ENCODE data around the gene RPEL1. TPM values are rescaled to one million over a fixed set of nuclear protein-coding genes. Genes with fewer than 3 reads are reported as not detected.

The RPEL1 gene
- total RNA-seq, 4 donors from 2014 or later = not detected

DNA sequence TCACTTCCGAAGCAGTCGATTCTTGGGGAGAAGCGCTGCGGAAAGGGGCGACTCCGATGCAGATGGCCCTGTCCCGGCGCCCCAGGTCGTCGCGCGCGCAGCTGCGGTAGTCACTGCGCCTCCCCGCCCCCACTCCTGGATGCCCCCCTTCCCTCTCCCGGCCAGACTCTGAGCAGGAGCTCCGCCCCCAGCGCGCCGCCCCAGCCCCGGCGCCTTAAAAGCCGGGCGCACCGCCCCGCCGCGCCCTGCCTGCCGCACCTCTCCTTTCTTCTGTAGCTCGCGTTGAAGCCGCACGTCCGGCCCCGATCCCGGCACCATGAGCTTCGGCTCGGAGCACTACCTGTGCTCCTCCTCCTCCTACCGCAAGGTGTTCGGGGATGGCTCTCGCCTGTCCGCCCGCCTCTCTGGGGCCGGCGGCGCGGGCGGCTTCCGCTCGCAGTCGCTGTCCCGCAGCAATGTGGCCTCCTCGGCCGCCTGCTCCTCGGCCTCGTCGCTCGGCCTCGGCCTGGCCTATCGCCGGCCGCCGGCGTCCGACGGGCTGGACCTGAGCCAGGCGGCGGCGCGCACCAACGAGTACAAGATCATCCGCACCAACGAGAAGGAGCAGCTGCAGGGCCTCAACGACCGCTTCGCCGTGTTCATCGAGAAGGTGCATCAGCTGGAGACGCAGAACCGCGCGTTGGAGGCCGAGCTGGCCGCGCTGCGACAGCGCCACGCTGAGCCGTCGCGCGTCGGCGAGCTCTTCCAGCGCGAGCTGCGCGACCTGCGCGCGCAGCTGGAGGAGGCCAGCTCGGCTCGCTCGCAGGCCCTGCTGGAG lies 31.4 kb downstream of the RPEL1 start, which contains the start of gene INA:
Gene INA, plus strand, starts transcription at position 243 of the 817 bp plus-strand sequence. Its CDS starts 74 bp downstream, at position 317.
- 0% methylated on average over 5 to 32 of the region's 105 CpGs for WGBS, 2 donors
- intact Hi-C loops (cut with DNase I) = no loop called here
- H3K27ac ChIP-seq = no peak within 1 kb of the TSS
- peak; percentile 16 to 18 for DNase-seq
- H3K4me3 ChIP-seq (replicated peaks in 1 of 3) = peak within 1 kb of the TSS in 1 of 3 donors; percentile 2
- no peaks in the 10 kb centered on the region for H3K9me3 ChIP-seq
- no peak for TF ChIP-seq POLR2A (IDR thresholded peaks at IDR 0.05)
- TF ChIP-seq, protein P1, sequence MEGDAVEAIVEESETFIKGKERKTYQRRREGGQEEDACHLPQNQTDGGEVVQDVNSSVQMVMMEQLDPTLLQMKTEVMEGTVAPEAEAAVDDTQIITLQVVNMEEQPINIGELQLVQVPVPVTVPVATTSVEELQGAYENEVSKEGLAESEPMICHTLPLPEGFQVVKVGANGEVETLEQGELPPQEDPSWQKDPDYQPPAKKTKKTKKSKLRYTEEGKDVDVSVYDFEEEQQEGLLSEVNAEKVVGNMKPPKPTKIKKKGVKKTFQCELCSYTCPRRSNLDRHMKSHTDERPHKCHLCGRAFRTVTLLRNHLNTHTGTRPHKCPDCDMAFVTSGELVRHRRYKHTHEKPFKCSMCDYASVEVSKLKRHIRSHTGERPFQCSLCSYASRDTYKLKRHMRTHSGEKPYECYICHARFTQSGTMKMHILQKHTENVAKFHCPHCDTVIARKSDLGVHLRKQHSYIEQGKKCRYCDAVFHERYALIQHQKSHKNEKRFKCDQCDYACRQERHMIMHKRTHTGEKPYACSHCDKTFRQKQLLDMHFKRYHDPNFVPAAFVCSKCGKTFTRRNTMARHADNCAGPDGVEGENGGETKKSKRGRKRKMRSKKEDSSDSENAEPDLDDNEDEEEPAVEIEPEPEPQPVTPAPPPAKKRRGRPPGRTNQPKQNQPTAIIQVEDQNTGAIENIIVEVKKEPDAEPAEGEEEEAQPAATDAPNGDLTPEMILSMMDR (IDR thresholded peaks at IDR 0.05) = no peak
- no peaks in the 10 kb centered on the region for H3K36me3 ChIP-seq
- H3K27me3 ChIP-seq = peaks cover 22% of the 10 kb centered on the region
- H3K4me1 ChIP-seq = peaks cover 5 to 17% of the 10 kb centered on the region in 2 donors

DNA sequence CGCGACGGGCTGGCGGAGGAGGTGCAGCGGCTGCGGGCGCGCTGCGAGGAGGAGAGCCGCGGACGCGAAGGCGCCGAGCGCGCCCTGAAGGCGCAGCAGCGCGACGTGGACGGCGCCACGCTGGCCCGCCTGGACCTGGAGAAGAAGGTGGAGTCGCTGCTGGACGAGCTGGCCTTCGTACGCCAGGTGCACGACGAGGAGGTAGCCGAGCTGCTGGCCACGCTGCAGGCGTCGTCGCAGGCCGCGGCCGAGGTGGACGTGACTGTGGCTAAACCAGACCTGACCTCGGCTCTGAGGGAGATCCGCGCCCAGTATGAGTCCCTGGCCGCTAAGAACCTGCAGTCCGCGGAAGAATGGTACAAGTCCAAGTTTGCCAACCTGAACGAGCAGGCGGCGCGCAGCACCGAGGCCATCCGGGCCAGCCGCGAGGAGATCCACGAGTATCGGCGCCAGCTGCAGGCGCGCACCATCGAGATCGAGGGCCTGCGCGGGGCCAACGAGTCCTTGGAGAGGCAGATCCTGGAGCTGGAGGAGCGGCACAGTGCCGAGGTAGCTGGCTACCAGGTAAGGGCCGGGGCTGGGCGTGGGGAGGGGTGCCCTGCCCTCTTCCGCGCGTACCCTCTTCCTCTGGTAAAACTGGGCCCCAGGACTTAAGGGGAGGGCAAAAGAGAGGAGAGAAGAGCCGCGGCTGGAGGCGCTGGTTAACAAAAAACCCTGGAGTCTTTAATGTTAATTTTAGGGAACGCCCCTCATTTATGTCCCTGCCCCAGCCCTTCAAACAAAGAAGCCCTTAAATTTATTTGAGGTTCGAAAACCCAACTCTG lies 32.2 kb downstream of the RPEL1 start:
- no peak overlapping the region for H3K27ac ChIP-seq
- peaks cover 22% of the 10 kb centered on the region for H3K27me3 ChIP-seq
- H3K9me3 ChIP-seq = no peaks in the 10 kb centered on the region
- TF ChIP-seq POLR2A (IDR thresholded peaks at IDR 0.05) = no peak
- TF ChIP-seq, protein P1 (IDR thresholded peaks at IDR 0.05) = no peak
- H3K36me3 ChIP-seq = no peaks in the 10 kb centered on the region
- WGBS, 2 donors = 10 to 12% methylated on average over 14 to 26 of the region's 76 CpGs
- peaks cover 5 to 17% of the 10 kb centered on the region in 2 donors for H3K4me1 ChIP-seq
- DNase-seq = no peak
- H3K4me3 ChIP-seq (replicated peaks in 1 of 3) = no peak overlapping the region
- intact Hi-C loops (cut with DNase I) = no loop called here

- Histone ChIP-seq H3K4me3 (replicated peaks in 1 of 3) (no peak overlapping the region), H3K27ac (no peak overlapping the region), H3K36me3 (no peaks in the 10 kb centered on the region), H3K9me3 (no peaks in the 10 kb centered on the region), H3K4me1 (peaks cover 5 to 17% of the 10 kb centered on the region in 2 donors), H3K27me3 (peaks cover 22% of the 10 kb centered on the region)
- no peak for DNase-seq
- WGBS, 2 donors = 27 to 36% methylated on average over 12 of the region's 12 CpGs
- TF ChIP-seq, protein P1 (IDR thresholded peaks at IDR 0.05) = no peak
- no peak for TF ChIP-seq POLR2A (IDR thresholded peaks at IDR 0.05)
- intact Hi-C loops (cut with DNase I) = no loop called here
These were observed 32.8 kb downstream of the RPEL1 start for GRCh38 chr10:103278537-103278823.

DNA sequence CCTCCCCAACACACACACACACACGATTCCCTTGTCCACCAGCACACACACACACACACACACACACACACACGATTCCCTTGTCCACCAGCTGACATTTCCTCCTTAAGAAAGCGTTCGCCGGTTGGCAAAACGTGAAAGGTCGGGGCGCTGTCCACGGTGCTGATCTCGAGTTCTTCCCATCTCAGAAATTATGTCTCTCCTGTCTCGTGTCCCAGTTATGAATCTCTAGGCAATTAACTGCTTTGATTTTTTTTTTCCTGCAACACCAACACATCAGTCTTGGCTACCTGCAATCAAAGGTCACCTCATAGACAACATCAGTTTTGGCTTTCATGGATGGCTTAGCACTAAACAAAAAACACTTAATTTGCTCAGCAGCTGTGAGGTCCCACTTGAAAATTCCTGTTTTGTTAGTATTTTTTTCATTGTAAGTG lies 33.2 kb downstream of the RPEL1 start:
- Histone ChIP-seq H3K4me3 (replicated peaks in 1 of 3) (no peak overlapping the region), H3K9me3 (no peaks in the 10 kb centered on the region), H3K27me3 (peaks cover 22% of the 10 kb centered on the region), H3K4me1 (peaks cover 5 to 17% of the 10 kb centered on the region in 2 donors), H3K27ac (no peak overlapping the region), H3K36me3 (no peaks in the 10 kb centered on the region)
- intact Hi-C loops (cut with DNase I) = no loop called here
- TF ChIP-seq POLR2A (IDR thresholded peaks at IDR 0.05) = no peak
- TF ChIP-seq, protein P1 (IDR thresholded peaks at IDR 0.05) = no peak
- DNase-seq = peak; percentile 30 to 65
- WGBS, 2 donors = 4 to 8% methylated on average over 11 of the region's 11 CpGs
